HepG2 (cell line): ENCODE results near the gene CXCL17. TPM values are rescaled to one million over a fixed set of nuclear protein-coding genes. Genes with fewer than 3 reads are reported as not detected.

Experiments
- HNF4A ChIP-seq: sonication (generic); formaldehyde crosslinking; IDR thresholded peaks from 2 replicates; pipeline ENCODE4 v1.4.0; 2020; ENCODE audit warnings: missing genetic modification reagents
- HOXA3 ChIP-seq: sonication (generic); formaldehyde crosslinking; IDR thresholded peaks from 2 replicates; pipeline ENCODE4 v1.5.0; 2020; ENCODE audit warnings: missing genetic modification reagents
- PAX8 ChIP-seq: sonication (generic); formaldehyde crosslinking; IDR thresholded peaks from 2 replicates; pipeline ENCODE4 v1.8.0; 2022; ENCODE audit warnings: mild to moderate bottlenecking, missing genetic modification reagents, borderline replicate concordance
- TBX2 ChIP-seq: sonication (generic); formaldehyde crosslinking; IDR thresholded peaks from 2 replicates; pipeline ENCODE4 v1.5.0; 2020; ENCODE audit warnings: missing genetic modification reagents, mild to moderate bottlenecking, borderline replicate concordance
- TP53 ChIP-seq: sonication (generic); formaldehyde crosslinking; conservative IDR thresholded peaks from 2 replicates; pipeline ENCODE4 v1.4.0; 2020; ENCODE audit warnings: missing genetic modification reagents
- ZFP36L1 ChIP-seq: sonication (generic); formaldehyde crosslinking; IDR thresholded peaks from 2 replicates; pipeline ENCODE4 v1.8.0; 2022; ENCODE audit warnings: mild to moderate bottlenecking, missing genetic modification reagents, moderate library complexity
- polyA plus RNA-seq, 8 experiments: library from polyadenylated mRNA; depleted of rRNA in 3 of 8; stranded (reverse) in 7 of 8; unstranded in 1 of 8; fragments of >200 nt; fragmentation: Illumina TruSeq in 4 of 8; extraction: Trizol in 4 of 8; gene quantifications; 2 replicates each; pipeline versions ENCODE4 v1.2.1 to v1.2.3, GENCODE V29; 2011 to 2016; ENCODE audit warnings: low read depth in 4 of 8, missing spikeins in 1 of 8, mixed read lengths in 1 of 8; ENCODE audit not compliant: insufficient read depth in 1 of 8
- total RNA-seq, 5 experiments: library from RNA; depleted of rRNA; stranded (reverse); fragments of >200 nt; fragmentation: Illumina TruSeq; extraction: Trizol; gene quantifications; 2 replicates each; pipeline ENCODE4 v1.2.3, GENCODE V29; 2016; ENCODE audit warnings: low read depth in 1 of 5
- TF ChIP-seq, protein P1 (sequence below), 2 experiments: sonication (generic) in 1 of 2; formaldehyde crosslinking in 1 of 2; IDR thresholded peaks; 2 replicates each; pipeline versions ENCODE4 v1.4.0 to v1.6.1; 2016 to 2020; ENCODE audit warnings: borderline replicate concordance in 1 of 2, low read depth in 1 of 2, mild to moderate bottlenecking in 1 of 2, missing genetic modification reagents in 1 of 2
- TF ChIP-seq, protein P2 (sequence below): IDR thresholded peaks from 2 replicates; pipeline ENCODE4 v1.4.0; 2020; ENCODE audit warnings: mild to moderate bottlenecking, missing genetic modification reagents

The CXCL17 gene
- total and polyA plus RNA-seq, 2 of the 13 experiments (the other 11 are each of a cell fraction or from before 2014, with no cell fraction given): 0.12 TPM; not detected in 1

DNA sequence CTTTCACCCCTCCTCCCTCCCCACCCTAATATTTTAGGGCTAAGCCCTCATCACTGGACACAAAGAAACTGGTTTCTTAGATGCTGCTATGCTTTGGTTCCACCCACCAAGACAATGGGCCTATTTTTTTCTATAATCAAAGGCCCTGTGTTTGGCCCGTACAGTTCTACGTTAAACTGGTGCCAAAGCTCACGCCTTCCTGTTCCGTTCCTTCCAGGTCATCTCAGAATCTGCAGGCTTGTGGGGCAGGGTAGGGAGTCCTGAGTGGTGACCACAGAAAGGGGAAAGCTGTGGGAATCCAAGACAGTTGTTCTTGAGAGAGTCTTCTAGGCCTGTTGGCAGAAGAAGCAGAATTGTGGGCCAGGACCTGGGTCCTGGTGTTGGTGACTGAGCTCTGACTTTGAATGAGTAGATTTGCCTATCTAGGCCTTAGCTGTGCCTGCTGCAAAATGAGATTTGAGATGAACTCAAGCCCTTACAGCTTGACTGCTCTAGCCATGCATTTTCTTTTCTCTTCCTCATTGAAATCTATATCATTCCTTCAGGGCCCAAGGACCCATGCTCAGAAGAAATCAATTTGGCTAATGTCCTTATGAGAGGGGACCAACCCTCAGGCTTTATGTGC is 19.1 kb upstream of the CXCL17 start (continued):
- TF ChIP-seq, protein P1, sequence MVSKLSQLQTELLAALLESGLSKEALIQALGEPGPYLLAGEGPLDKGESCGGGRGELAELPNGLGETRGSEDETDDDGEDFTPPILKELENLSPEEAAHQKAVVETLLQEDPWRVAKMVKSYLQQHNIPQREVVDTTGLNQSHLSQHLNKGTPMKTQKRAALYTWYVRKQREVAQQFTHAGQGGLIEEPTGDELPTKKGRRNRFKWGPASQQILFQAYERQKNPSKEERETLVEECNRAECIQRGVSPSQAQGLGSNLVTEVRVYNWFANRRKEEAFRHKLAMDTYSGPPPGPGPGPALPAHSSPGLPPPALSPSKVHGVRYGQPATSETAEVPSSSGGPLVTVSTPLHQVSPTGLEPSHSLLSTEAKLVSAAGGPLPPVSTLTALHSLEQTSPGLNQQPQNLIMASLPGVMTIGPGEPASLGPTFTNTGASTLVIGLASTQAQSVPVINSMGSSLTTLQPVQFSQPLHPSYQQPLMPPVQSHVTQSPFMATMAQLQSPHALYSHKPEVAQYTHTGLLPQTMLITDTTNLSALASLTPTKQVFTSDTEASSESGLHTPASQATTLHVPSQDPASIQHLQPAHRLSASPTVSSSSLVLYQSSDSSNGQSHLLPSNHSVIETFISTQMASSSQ (IDR thresholded peaks at IDR 0.05; ENCODE audit: low read depth): no peak
- TF ChIP-seq, protein P1 (CRISPR knock-in tag; IDR thresholded peaks at IDR 0.05; ENCODE audit: borderline replicate concordance): no peak
- TF ChIP-seq PAX8 (CRISPR knock-in tag): no peak
- TF ChIP-seq HNF4A: peak; percentile 10
- no peak for TF ChIP-seq ZFP36L1 (CRISPR knock-in tag)
- TF ChIP-seq TBX2 (CRISPR knock-in tag): peak; percentile 31; the same call in 1 of the 2 replicates
- no peak for TF ChIP-seq TP53
- TF ChIP-seq HOXA3 (CRISPR knock-in tag): peak; percentile 25; the same call in 1 of the 2 replicates
- TF ChIP-seq, protein P2, sequence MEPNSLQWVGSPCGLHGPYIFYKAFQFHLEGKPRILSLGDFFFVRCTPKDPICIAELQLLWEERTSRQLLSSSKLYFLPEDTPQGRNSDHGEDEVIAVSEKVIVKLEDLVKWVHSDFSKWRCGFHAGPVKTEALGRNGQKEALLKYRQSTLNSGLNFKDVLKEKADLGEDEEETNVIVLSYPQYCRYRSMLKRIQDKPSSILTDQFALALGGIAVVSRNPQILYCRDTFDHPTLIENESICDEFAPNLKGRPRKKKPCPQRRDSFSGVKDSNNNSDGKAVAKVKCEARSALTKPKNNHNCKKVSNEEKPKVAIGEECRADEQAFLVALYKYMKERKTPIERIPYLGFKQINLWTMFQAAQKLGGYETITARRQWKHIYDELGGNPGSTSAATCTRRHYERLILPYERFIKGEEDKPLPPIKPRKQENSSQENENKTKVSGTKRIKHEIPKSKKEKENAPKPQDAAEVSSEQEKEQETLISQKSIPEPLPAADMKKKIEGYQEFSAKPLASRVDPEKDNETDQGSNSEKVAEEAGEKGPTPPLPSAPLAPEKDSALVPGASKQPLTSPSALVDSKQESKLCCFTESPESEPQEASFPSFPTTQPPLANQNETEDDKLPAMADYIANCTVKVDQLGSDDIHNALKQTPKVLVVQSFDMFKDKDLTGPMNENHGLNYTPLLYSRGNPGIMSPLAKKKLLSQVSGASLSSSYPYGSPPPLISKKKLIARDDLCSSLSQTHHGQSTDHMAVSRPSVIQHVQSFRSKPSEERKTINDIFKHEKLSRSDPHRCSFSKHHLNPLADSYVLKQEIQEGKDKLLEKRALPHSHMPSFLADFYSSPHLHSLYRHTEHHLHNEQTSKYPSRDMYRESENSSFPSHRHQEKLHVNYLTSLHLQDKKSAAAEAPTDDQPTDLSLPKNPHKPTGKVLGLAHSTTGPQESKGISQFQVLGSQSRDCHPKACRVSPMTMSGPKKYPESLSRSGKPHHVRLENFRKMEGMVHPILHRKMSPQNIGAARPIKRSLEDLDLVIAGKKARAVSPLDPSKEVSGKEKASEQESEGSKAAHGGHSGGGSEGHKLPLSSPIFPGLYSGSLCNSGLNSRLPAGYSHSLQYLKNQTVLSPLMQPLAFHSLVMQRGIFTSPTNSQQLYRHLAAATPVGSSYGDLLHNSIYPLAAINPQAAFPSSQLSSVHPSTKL (CRISPR knock-in tag): 0 out of 2 replicates have a peak, but pooled peaks have one; percentile 16
